Measurements from ENCODE around the gene PRPF31. TPM values are rescaled to one million over a fixed set of nuclear protein-coding genes. Genes with fewer than 3 reads are reported as not detected.
"Not testable (repeated sequence)": the region's sequence is repeated elsewhere in the genome, so short reads cannot be mapped to it uniquely, and the experiment has no call there.

The PRPF31 gene
- 55.9 TPM for polyA plus RNA-seq (ENCODE audit: insufficient read length)

GRCh38 chr19:54115109-54116063, at the start of gene PRPF31, which contains the start of gene TFPT:
Gene PRPF31, plus strand, starts transcription at chr19:54115754. Its CDS starts 2,525 bp downstream, at chr19:54118279.
Gene TFPT, minus strand, starts transcription at chr19:54115657. Its CDS starts 388 bp downstream, at chr19:54115269.
- DNase-seq = peak; percentile 98

GRCh38 chr19:54069470-54069869, 46.1 kb upstream of the PRPF31 start:
- no peak for DNase-seq

- no peak for DNase-seq
Measured at GRCh38 chr19:54073829-54074228, 41.7 kb upstream of the PRPF31 start.

GRCh38 chr19:54074851-54075250, 40.7 kb upstream of the PRPF31 start:
- DNase-seq = no peak

- DNase-seq = no peak
Measured at GRCh38 chr19:54077334-54077733, 38.2 kb upstream of the PRPF31 start.

- no peak for DNase-seq
Measured at GRCh38 chr19:54081032-54081431, 34.5 kb upstream of the PRPF31 start, which contains the start of gene TARM1. Gene TARM1, minus strand, starts transcription at chr19:54081365. Its CDS starts 25 bp downstream, at chr19:54081340.

- DNase-seq = no peak
Measured at GRCh38 chr19:54084410-54084809, 31.1 kb upstream of the PRPF31 start.

GRCh38 chr19:54094426-54095000, 21.0 kb upstream of the PRPF31 start:
- DNase-seq = no peak

- no peak for DNase-seq
Measured at GRCh38 chr19:54095136-54095858, 20.3 kb upstream of the PRPF31 start.

GRCh38 chr19:54095859-54096616, 19.5 kb upstream of the PRPF31 start:
- DNase-seq = peak; percentile 34

GRCh38 chr19:54096617-54097106, 18.9 kb upstream of the PRPF31 start:
- no peak for DNase-seq

- DNase-seq = no peak
Measured at GRCh38 chr19:54099190-54099902, 16.2 kb upstream of the PRPF31 start.

GRCh38 chr19:54099903-54100255, 15.7 kb upstream of the PRPF31 start:
- DNase-seq = not testable (repeated sequence)

- no peak for DNase-seq
Measured at GRCh38 chr19:54100561-54100960, 15.0 kb upstream of the PRPF31 start, which contains the start of gene OSCAR. Gene OSCAR, minus strand, starts transcription at chr19:54100803. Its CDS starts 11 bp downstream, at chr19:54100792.

GRCh38 chr19:54102421-54103169, 13.0 kb upstream of the PRPF31 start, which contains the start of gene NDUFA3:
Gene NDUFA3, plus strand, starts transcription at chr19:54102855. Its CDS starts 24 bp downstream, at chr19:54102879.
- peak; percentile 100 for DNase-seq

- DNase-seq = no peak
Measured at GRCh38 chr19:54104998-54105715, 10.4 kb upstream of the PRPF31 start.

GRCh38 chr19:54105796-54106195, 9.8 kb upstream of the PRPF31 start:
- DNase-seq = no peak

- DNase-seq = no peak
Measured at GRCh38 chr19:54106716-54107115, 8.8 kb upstream of the PRPF31 start.

GRCh38 chr19:54107876-54108490, 7.6 kb upstream of the PRPF31 start:
- no peak for DNase-seq
